ENCODE data around the gene TYW1. TPM values are rescaled to one million over a fixed set of nuclear protein-coding genes. Genes with fewer than 3 reads are reported as not detected.
"Not testable (repeated sequence)": the region's sequence is repeated elsewhere in the genome, so short reads cannot be mapped to it uniquely, and the experiment has no call there.

The TYW1 gene
- total RNA-seq, 2 experiments from 2014 or later = 16.6 to 17.5 TPM

DNA sequence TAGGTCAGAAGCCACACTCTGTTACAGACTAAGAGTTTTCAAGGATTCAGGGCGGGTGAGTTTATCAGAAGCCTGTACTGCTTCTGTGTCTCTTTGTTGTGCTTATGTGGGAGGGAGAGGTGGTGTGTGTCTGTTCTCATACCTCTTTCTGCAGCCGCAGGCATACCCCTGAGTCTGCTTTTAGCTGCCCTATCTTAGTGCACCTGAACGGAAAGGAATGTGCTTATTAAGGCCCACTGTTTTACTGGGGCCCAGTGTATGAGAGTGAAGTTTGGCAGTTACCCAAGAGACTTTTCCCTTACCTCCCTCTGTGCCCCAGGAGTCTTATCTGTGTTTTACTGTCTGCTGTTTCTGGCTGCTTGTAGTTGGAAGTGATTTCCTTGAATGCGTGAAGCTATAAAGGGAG, 104.3 kb downstream of the TYW1 start:
- TF ChIP-seq CTCF (IDR thresholded peaks at IDR 0.05) = no peak
- POLR2A ChIA-PET = no interaction called here
- no peaks in the 10 kb centered on the region for H3K27me3 Mint-ChIP-seq
- CTCF ChIA-PET = no interaction called here
- no peak overlapping the region for H3K27ac Mint-ChIP-seq
- peaks cover 47% of the 10 kb centered on the region for H3K36me3 Mint-ChIP-seq (ENCODE audit: low read depth)
- H3K4me1 Mint-ChIP-seq (ENCODE audit: low read depth) = peaks cover 21% of the 10 kb centered on the region
- DNase-seq = no peak
- intact Hi-C loops (cut with micrococcal nuclease) = no loop called here
- H3K9me3 Mint-ChIP-seq = peaks cover 8% of the 10 kb centered on the region
- ATAC-seq = no peak
- no peak overlapping the region for H3K4me3 Mint-ChIP-seq

DNA sequence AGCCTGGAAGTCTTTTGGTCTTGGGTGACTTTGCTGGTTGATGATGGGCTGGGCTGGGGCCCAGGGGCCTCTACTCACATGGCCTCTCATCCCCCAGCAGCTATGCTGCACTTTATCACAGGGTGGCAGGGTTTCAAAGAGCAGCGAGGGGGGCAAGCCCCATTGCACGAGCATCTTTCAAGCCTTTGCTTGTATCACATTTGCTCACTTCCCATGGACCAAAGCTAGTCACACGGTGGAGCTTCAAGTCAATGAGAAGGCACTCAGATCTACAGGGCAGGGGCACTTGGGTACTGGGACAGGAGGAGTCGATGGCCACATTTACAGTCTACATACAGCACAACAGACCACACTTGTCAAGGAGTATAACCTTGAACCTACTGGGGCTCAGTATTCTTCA, 108.3 kb downstream of the TYW1 start:
- H3K4me3 Mint-ChIP-seq; CTCF ChIA-PET; H3K27me3 Mint-ChIP-seq; H3K27ac Mint-ChIP-seq; H3K9me3 Mint-ChIP-seq; POLR2A ChIA-PET; intact Hi-C loops (cut with micrococcal nuclease): not testable (repeated sequence)
- Mint-ChIP-seq H3K36me3 (ENCODE audit: low read depth) (peaks cover 38% of the 10 kb centered on the region), H3K4me1 (ENCODE audit: low read depth) (peaks cover 19% of the 10 kb centered on the region)
- peak; percentile 7 for DNase-seq
- peak; percentile 37 for ATAC-seq

DNA sequence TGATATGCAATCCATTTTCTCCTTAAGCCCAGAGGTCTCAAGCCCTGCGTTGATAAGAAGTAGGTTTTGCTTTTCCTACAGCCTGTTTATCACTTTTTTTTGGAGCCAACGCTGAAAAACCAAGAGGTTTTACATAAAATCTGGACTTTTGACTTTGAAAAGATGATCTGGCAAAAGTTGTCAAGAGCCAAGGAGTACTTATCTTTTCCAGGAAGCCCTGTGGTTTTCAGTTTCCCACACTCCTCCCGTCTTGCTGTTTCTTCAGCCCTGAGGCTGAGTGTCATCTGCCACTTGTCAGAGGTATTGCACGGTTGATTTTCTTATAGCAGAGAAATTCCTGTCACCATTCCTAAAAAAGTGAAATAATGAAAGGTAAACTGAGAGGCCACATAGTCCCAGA, 108.7 kb downstream of the TYW1 start:
- POLR2A ChIA-PET = no interaction called here
- Mint-ChIP-seq H3K9me3 (peaks cover 8% of the 10 kb centered on the region), H3K36me3 (ENCODE audit: low read depth) (peaks cover 35% of the 10 kb centered on the region), H3K27me3 (no peaks in the 10 kb centered on the region), H3K27ac (no peak overlapping the region), H3K4me1 (ENCODE audit: low read depth) (peaks cover 19% of the 10 kb centered on the region), H3K4me3 (no peak overlapping the region)
- DNase-seq (peak; percentile 15), ATAC-seq (no peak)
- CTCF ChIA-PET = no interaction called here
- no peak for TF ChIP-seq CTCF (IDR thresholded peaks at IDR 0.05)
- intact Hi-C loops (cut with micrococcal nuclease) = no loop called here

GRCh38 chr7:67106255-67106654, 109.6 kb downstream of the TYW1 start:
- H3K9me3 Mint-ChIP-seq; ATAC-seq; H3K27ac Mint-ChIP-seq; CTCF ChIA-PET; H3K4me3 Mint-ChIP-seq; intact Hi-C loops (cut with micrococcal nuclease); H3K27me3 Mint-ChIP-seq; POLR2A ChIA-PET; DNase-seq: not testable (repeated sequence)
- peaks cover 19% of the 10 kb centered on the region for H3K4me1 Mint-ChIP-seq (ENCODE audit: low read depth)
- peaks cover 32% of the 10 kb centered on the region for H3K36me3 Mint-ChIP-seq (ENCODE audit: low read depth)

GRCh38 chr7:67111342-67111741, 114.7 kb downstream of the TYW1 start:
- DNase-seq; intact Hi-C loops (cut with micrococcal nuclease); CTCF ChIA-PET; POLR2A ChIA-PET; H3K4me3 Mint-ChIP-seq; H3K36me3 Mint-ChIP-seq (ENCODE audit: low read depth); H3K27ac Mint-ChIP-seq; ATAC-seq; H3K4me1 Mint-ChIP-seq (ENCODE audit: low read depth); H3K9me3 Mint-ChIP-seq; H3K27me3 Mint-ChIP-seq: not testable (repeated sequence)

- H3K4me1 Mint-ChIP-seq (ENCODE audit: low read depth); H3K36me3 Mint-ChIP-seq (ENCODE audit: low read depth); CTCF ChIA-PET; intact Hi-C loops (cut with micrococcal nuclease); H3K27me3 Mint-ChIP-seq; DNase-seq; H3K27ac Mint-ChIP-seq; H3K9me3 Mint-ChIP-seq; POLR2A ChIA-PET; H3K4me3 Mint-ChIP-seq; ATAC-seq: not testable (repeated sequence)
Measured at GRCh38 chr7:67114483-67115246, 118.0 kb downstream of the TYW1 start.

DNA sequence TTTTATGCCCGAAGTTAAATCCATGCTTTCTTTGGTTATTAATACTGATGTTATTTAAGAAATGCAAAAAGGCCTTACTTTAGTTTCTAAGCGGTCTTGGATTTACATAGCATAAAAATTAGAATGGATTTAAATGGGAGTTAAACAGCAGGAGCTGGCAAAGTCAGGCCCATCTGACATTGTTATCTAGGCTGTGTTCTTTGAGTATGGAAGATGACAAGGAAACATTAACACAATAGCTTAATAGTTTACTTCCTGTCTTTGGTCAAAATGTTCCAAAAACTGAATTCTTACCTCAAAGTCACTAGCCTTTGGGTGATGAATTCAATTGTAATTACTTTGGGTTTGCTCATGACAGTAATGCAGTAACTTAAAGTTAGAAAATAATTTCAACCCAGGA, 123.9 kb downstream of the TYW1 start:
- peaks cover 19% of the 10 kb centered on the region for H3K36me3 Mint-ChIP-seq (ENCODE audit: low read depth)
- POLR2A ChIA-PET; H3K27me3 Mint-ChIP-seq; H3K9me3 Mint-ChIP-seq; intact Hi-C loops (cut with micrococcal nuclease); DNase-seq; H3K4me3 Mint-ChIP-seq; H3K4me1 Mint-ChIP-seq (ENCODE audit: low read depth); H3K27ac Mint-ChIP-seq; CTCF ChIA-PET; ATAC-seq: not testable (repeated sequence)

DNA sequence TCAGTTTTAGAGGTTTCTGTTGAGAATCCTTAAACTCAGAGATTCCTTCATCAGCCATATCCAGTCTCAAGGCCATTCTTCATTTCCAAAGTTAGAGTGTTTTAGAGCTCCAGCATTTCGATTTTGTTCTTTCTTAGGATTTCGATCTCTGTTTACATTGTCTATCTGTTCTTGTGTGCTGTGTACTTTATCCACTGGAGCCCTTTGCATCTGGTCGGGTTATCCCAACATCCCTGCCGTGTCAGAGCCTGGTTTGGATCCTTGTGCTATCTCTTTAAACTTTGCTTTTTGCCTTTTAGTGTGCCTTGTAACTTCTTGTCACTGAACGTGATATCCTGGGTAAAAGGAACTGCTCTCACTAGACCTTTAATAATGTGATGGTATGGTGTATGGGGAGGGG, 131.6 kb downstream of the TYW1 start:
- intact Hi-C loops (cut with micrococcal nuclease); CTCF ChIA-PET; H3K9me3 Mint-ChIP-seq; H3K4me3 Mint-ChIP-seq; DNase-seq; ATAC-seq; H3K27me3 Mint-ChIP-seq; POLR2A ChIA-PET: not testable (repeated sequence)
- H3K27ac Mint-ChIP-seq = peak overlapping the region; percentile 94
- H3K36me3 Mint-ChIP-seq (ENCODE audit: low read depth) = peaks cover 16% of the 10 kb centered on the region
- H3K4me1 Mint-ChIP-seq (ENCODE audit: low read depth) = peaks cover 32% of the 10 kb centered on the region

DNA sequence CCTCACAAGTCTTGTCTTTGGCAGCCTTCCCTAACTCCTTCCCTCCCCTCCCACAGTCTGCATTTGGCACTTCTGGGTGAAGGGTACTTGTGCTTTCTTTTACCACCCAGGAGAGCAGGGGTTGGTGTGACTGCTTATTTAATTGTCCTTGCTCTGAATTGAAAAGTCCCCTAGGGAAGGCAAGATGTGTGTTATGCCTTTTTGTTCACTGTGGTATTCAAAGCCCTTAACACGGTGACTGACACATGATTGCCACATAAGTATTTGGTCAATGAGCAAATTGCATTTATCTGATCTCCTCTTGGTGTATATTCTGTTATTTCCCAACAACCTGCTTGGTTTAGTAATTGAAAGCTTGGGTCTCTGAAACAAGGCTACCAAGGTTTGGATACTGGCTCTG, 134.1 kb downstream of the TYW1 start:
- H3K4me3 Mint-ChIP-seq; CTCF ChIA-PET; POLR2A ChIA-PET; H3K9me3 Mint-ChIP-seq; H3K27ac Mint-ChIP-seq; ATAC-seq; H3K36me3 Mint-ChIP-seq (ENCODE audit: low read depth); intact Hi-C loops (cut with micrococcal nuclease); H3K27me3 Mint-ChIP-seq; DNase-seq: not testable (repeated sequence)
- peaks cover 36% of the 10 kb centered on the region for H3K4me1 Mint-ChIP-seq (ENCODE audit: low read depth)

DNA sequence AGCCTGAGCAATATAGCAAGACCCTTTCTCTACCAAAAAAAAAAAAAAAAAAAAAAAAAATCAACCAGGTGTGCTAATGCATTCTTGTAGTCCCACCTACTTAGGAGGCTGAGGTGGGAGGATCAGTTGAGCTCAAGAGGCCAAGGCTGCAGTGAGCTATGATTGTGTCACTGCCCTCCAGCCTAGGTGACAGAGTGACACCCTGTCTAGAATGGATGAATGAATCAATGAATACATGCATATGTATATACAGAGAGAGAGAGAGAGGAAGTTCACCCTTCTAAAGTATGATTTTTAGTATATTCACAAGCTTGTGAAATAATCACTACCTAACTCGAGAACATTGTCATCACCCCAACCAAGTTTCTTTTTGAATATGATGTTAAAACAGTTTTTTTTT, 138.3 kb downstream of the TYW1 start:
- ATAC-seq = peak; percentile 93
- CTCF ChIA-PET, H3K27ac Mint-ChIP-seq: not testable (repeated sequence)

More for the DNA sequence above, 138.3 kb downstream of the TYW1 start:
- H3K4me3 Mint-ChIP-seq; H3K4me1 Mint-ChIP-seq (ENCODE audit: low read depth); POLR2A ChIA-PET; H3K9me3 Mint-ChIP-seq; H3K27me3 Mint-ChIP-seq; H3K36me3 Mint-ChIP-seq (ENCODE audit: low read depth); intact Hi-C loops (cut with micrococcal nuclease): not testable (repeated sequence)
- DNase-seq = peak; percentile 36
